Thoracic aorta (tissue), 2 donors: ENCODE results near the gene CUX1. TPM values are rescaled to one million over a fixed set of nuclear protein-coding genes. Genes with fewer than 3 reads are reported as not detected.

ENCODE experiments used
- ATAC-seq: fragments of 150-250 bp; one replicate; pipeline ENCODE4 v1.8.0; 2017; ENCODE audit warnings: low read depth; ENCODE audit not compliant: insufficient number of reproducible peaks, low FRiP score
- DNase-seq: peaks from one replicate; pipeline ENCODE4 v3.0.0-alpha.2; 2020; ENCODE audit warnings: low spot score
- H3K27ac ChIP-seq, 2 donors: fragments of 200-600 bp; sonication (generic); 1 replicate in 1 of 2; 2 replicates in 1 of 2; pipeline ENCODE4 v1.5.1; 2016; ENCODE audit warnings: mild to moderate bottlenecking in 2 of 2, moderate library complexity in 2 of 2
- H3K27me3 ChIP-seq: fragments of 200-600 bp; sonication (generic); replicated peaks from 2 replicates; pipeline ENCODE4 v1.6.0; 2016; ENCODE audit warnings: mild to moderate bottlenecking; ENCODE audit not compliant: insufficient read depth
- H3K36me3 ChIP-seq: fragments of 200-600 bp; sonication (generic); one replicate; pipeline ENCODE4 v1.5.1; 2016
- H3K4me1 ChIP-seq, 2 donors: fragments of 200-600 bp; sonication (generic); 1 replicate in 1 of 2; 2 replicates in 1 of 2; pipeline versions ENCODE4 v1.5.1 to v1.6.0; 2016; ENCODE audit warnings: low read depth in 2 of 2, mild to moderate bottlenecking in 1 of 2; ENCODE audit not compliant: control insufficient read depth in 1 of 2
- H3K4me3 ChIP-seq: fragments of 200-600 bp; sonication (generic); 2 replicates; pipeline ENCODE4 v1.5.1; 2016; ENCODE audit warnings: mild to moderate bottlenecking
- H3K9me3 ChIP-seq: fragments of 200-600 bp; sonication (generic); 2 replicates; pipeline ENCODE4 v1.5.1; 2016
- total RNA-seq, 2 donors: library from RNA; depleted of rRNA; stranded (reverse); fragments of >200 nt; gene quantifications; one replicate each; pipeline versions ENCODE4 v1.1.0 to v1.2.3, GENCODE V29; 2016
- TF ChIP-seq, protein P1 (sequence below): fragments of 200-600 bp; sonication (generic); IDR thresholded peaks from one replicate; pipeline ENCODE4 v1.5.1; 2019; ENCODE audit warnings: antibody characterized with exemption

Gene CUX1
- total RNA-seq, 2 donors from 2014 or later: 85.0 to 179 TPM

DNA sequence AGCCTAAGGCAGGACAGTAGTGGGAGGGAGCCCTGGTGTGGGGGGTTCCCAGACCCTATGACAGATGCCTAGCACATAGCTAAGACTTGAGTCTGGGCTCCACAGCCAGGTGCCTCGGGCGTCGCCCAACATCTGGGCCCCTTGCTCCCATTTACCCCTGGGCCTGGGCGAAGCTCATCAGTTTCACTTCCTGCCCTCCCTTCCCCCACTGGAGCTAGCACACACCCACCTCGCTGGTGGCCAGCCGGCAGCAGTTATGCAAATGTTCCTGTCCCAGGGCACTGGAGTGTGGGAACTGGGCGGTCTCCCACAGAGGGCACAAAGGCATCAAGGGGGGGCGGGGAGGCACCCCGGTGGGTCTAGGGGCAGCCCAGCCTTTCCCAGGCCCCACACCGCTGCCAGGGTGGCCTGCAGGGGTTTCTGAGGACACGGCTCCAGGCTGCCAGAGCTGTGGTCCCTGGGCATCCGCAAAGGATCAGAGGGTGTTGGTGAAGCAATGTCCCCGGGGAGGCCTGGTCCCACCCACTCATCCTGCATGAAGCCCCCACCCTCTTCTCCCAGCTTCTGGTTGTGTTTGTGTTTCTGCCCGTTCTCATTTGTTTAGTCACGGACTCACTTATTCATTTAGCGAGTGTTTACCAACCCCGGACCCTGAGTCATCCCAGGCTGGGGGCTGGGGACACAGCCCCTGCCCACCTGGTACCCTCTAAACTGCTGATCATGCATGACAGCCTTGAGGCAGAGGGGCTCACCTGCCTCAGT is 489.7 kb downstream of the CUX1 start:
- Histone ChIP-seq H3K36me3 (no peaks in the 10 kb centered on the region), H3K27ac (no peak overlapping the region), H3K9me3 (no peaks in the 10 kb centered on the region), H3K4me1 (no peaks in the 10 kb centered on the region), H3K4me3 (peak overlapping the region; percentile 8), H3K27me3 (no peaks in the 10 kb centered on the region)
- ATAC-seq (no peak), DNase-seq (no peak)
- TF ChIP-seq, protein P1, sequence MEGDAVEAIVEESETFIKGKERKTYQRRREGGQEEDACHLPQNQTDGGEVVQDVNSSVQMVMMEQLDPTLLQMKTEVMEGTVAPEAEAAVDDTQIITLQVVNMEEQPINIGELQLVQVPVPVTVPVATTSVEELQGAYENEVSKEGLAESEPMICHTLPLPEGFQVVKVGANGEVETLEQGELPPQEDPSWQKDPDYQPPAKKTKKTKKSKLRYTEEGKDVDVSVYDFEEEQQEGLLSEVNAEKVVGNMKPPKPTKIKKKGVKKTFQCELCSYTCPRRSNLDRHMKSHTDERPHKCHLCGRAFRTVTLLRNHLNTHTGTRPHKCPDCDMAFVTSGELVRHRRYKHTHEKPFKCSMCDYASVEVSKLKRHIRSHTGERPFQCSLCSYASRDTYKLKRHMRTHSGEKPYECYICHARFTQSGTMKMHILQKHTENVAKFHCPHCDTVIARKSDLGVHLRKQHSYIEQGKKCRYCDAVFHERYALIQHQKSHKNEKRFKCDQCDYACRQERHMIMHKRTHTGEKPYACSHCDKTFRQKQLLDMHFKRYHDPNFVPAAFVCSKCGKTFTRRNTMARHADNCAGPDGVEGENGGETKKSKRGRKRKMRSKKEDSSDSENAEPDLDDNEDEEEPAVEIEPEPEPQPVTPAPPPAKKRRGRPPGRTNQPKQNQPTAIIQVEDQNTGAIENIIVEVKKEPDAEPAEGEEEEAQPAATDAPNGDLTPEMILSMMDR: no peak

DNA sequence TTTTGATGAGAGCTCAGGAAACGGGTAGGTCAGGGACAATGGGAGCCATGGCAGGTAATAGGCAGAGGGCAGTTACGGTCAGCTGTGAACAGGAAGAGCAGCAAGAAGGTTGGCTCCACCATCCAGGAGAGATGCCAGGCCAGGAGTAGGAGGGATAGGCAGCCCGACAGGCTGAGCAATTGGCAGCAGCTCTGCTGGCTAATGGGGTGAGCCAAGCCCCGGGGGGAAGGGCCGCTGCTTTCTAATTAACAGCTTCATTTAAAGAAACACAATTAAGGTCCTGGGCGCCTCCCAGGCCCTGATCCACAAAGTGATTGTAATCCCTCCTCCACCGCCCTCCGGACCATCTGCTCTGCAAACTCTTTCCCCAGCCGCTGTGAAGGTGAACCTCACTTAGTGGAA is 493.0 kb downstream of the CUX1 start:
- TF ChIP-seq, protein P1: no peak
- Histone ChIP-seq H3K9me3 (no peaks in the 10 kb centered on the region), H3K36me3 (no peaks in the 10 kb centered on the region), H3K27ac (no peak overlapping the region), H3K4me3 (no peak overlapping the region), H3K27me3 (no peaks in the 10 kb centered on the region), H3K4me1 (no peaks in the 10 kb centered on the region)
- no peak for ATAC-seq
- no peak for DNase-seq

DNA sequence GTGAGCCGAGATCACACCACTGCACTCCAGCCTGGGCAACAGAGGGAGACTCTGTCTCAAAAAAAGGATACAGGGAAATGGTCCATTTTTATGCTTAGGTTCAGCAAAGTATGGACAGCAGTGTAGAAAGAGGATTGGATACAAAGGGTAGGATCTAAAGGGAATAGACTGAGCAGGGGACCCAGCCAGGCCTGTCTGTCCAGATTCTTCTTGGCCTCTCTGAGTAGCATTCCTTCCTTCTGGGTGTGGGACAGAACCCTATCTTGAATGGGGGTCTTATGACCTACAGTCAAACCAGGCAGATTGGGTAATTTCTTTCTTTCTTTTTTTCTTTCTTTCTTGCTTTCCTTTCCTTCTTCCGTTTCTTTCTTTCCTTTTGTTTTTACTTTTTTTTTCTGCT is 494.9 kb downstream of the CUX1 start:
- no peaks in the 10 kb centered on the region for H3K9me3 ChIP-seq
- H3K4me3 ChIP-seq: no peak overlapping the region
- H3K27me3 ChIP-seq: no peaks in the 10 kb centered on the region
- ATAC-seq (no peak), DNase-seq (no peak)
- TF ChIP-seq, protein P1: no peak
- no peaks in the 10 kb centered on the region for H3K4me1 ChIP-seq
- H3K36me3 ChIP-seq: no peaks in the 10 kb centered on the region
- H3K27ac ChIP-seq: no peak overlapping the region

DNA sequence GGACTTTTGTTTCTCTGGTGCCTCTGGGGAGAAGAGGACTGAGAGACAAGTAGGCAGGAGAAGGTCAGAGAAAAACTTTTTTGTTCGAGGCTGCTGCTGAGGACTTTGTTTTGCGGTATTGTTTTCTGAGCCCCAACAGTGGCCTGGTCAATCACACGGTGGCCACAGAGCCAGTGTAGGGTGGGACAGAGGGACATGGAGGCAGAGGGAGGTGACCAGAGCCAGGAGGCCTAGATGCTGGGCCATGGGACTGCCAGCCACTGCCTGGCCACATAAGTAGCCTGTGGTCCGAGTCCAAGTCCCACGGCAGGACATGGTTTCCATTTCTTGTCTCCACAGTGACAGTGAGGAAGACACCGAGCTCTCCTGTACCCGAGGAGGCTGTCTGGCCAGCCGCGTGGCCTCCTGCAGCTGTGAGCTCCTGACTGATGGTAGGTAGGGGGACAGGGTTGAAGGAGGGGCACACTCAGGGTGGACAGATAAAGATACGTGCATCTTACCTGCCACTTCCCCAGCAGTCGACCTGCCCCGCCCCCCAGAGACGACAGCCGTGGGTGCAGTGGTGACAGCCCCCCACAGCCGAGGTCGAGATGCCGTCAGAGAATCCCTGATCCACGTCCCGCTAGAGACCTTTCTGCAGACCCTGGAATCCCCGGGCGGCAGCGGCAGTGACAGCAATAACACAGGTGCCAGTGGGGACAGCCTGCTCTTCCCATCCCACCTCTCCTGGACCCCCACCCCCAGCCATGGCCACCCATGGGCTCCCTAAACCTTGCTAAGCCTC is 496.8 kb downstream of the CUX1 start:
- no peak overlapping the region for H3K27ac ChIP-seq
- H3K4me3 ChIP-seq: no peak overlapping the region
- no peak for ATAC-seq
- TF ChIP-seq, protein P1: no peak
- DNase-seq: no peak
- no peaks in the 10 kb centered on the region for H3K36me3 ChIP-seq
- H3K4me1 ChIP-seq: no peaks in the 10 kb centered on the region
- H3K9me3 ChIP-seq: no peaks in the 10 kb centered on the region
- no peaks in the 10 kb centered on the region for H3K27me3 ChIP-seq

DNA sequence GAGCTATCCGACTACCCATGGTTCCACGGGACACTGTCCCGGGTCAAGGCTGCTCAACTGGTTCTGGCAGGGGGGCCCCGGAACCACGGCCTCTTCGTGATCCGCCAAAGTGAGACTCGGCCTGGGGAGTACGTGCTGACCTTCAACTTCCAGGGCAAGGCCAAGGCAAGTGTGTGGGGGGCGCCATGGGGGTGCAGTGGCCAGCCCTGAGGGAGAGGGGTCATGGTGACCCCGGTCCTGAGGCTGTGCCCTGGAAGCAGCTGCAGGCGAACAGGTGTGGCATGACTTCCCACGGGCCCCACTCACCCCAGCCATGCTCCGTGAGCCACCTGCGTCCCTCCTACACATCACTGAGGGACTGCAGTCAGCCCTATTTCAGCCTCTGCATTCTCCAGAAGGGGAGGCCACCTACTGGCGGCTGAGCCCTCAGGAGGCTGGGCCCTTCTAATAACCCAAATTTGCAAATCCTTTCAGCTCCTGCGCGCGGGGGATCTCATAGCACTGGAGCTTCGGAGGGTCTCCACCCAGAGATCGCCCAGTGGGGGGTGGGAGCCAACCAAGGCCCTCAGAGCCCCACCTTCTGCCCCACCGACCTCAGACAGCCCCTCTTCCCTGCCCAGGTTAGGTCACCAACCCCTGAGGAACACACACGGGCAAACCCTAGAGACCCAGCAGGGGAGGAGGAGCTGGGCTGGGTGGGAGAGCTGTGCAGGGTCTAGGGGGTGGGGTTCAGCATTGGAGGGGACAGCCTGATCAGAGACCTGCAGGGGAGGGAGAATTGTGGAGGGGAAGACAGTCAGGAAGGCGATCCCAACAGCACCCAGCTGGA is 500.0 kb downstream of the CUX1 start:
- no peaks in the 10 kb centered on the region for H3K9me3 ChIP-seq
- no peak overlapping the region for H3K4me3 ChIP-seq
- TF ChIP-seq, protein P1: no peak
- ATAC-seq: no peak
- no peaks in the 10 kb centered on the region for H3K36me3 ChIP-seq
- DNase-seq: no peak
- no peak overlapping the region for H3K27ac ChIP-seq
- no peaks in the 10 kb centered on the region for H3K4me1 ChIP-seq
- no peaks in the 10 kb centered on the region for H3K27me3 ChIP-seq
